Vagina (tissue), 2 donors: Measurements from ENCODE around the gene FFAR1.

ENCODE experiments used
- CTCF ChIP-seq, 3 experiments: fragments of 450-650 bp in 2 of 3; fragments of 200-600 bp in 1 of 3; sonication (generic) in 1 of 3; IDR thresholded peaks; one replicate each; pipeline ENCODE4 v1.5.1; 2017 to 2019; ENCODE audit warnings: antibody characterized with exemption in 3 of 3, mild to moderate bottlenecking in 2 of 3, moderate library complexity in 2 of 3
- POLR2AphosphoS5 ChIP-seq, 2 donors: sonication (generic); formaldehyde crosslinking; IDR thresholded peaks; one replicate each; pipeline ENCODE4 v1.9.0; 2017; ENCODE audit warnings: antibody characterized with exemption in 2 of 2, mild to moderate bottlenecking in 2 of 2, low read depth in 1 of 2; ENCODE audit not compliant: insufficient read depth in 1 of 2

- TF ChIP-seq CTCF (IDR thresholded peaks at IDR 0.05): no peak
- TF ChIP-seq POLR2AphosphoS5 (IDR thresholded peaks at IDR 0.05; ENCODE audit: insufficient read depth in 1 of 2, low read depth in 1 of 2): no peak
Measured at GRCh38 chr19:35310811-35311465, 36.8 kb upstream of the FFAR1 start.
